Measurements from ENCODE around the gene TMC2. TPM values are rescaled to one million over a fixed set of nuclear protein-coding genes. Genes with fewer than 3 reads are reported as not detected.

Gene TMC2
- total RNA-seq, 1 experiment from 2014 or later: not detected

DNA sequence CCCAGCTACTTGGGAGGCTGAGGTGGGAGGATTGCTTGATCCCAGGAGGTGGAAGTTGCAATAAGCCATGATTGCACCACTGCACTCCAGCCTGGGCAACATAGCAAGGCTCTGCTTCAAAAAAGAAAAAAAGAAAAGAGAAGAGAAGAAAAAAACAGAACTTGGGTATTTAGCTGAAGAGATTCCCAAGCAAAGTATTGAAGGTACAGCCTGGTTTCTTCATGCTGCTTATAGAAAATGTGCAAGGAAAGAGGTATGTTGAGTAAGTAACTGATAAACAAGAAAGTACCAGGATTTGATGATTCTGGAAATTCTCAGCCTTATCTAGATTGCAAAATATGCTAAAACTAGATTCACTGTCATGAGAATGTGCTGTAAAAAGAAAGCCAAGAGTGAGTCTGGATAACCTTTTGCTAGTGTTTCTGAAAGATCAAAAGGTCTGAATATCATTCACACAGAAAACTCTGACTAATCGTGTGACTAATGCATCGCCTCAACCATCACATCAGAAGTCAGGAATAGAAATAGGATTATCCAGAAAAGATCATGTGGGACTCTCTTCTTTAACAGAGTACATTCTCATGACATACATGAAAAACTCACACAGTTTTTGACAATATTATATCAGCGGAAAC, 83.7 kb downstream of the TMC2 start:
- intact Hi-C loops (cut with micrococcal nuclease): no loop called here
- DNase-seq (ENCODE audit: unreplicated experiment): peak; percentile 41
- no peaks in the 10 kb centered on the region for H3K36me3 Mint-ChIP-seq (ENCODE audit: insufficient read depth, unreplicated experiment)
- TF ChIP-seq, protein P1, sequence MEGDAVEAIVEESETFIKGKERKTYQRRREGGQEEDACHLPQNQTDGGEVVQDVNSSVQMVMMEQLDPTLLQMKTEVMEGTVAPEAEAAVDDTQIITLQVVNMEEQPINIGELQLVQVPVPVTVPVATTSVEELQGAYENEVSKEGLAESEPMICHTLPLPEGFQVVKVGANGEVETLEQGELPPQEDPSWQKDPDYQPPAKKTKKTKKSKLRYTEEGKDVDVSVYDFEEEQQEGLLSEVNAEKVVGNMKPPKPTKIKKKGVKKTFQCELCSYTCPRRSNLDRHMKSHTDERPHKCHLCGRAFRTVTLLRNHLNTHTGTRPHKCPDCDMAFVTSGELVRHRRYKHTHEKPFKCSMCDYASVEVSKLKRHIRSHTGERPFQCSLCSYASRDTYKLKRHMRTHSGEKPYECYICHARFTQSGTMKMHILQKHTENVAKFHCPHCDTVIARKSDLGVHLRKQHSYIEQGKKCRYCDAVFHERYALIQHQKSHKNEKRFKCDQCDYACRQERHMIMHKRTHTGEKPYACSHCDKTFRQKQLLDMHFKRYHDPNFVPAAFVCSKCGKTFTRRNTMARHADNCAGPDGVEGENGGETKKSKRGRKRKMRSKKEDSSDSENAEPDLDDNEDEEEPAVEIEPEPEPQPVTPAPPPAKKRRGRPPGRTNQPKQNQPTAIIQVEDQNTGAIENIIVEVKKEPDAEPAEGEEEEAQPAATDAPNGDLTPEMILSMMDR (IDR thresholded peaks at IDR 0.05; ENCODE audit: unreplicated experiment): no peak
- H3K9me3 Mint-ChIP-seq (ENCODE audit: unreplicated experiment): peaks cover 16% of the 10 kb centered on the region
- CTCF ChIA-PET: interaction anchor here (1.0 kb wide), 1 partner anchor 32 kb away, joined by 3 read pairs; no protein-coding TSS in a partner anchor
- POLR2A ChIA-PET: no interaction called here
- H3K4me3 Mint-ChIP-seq (ENCODE audit: unreplicated experiment): no peak overlapping the region
- H3K27me3 Mint-ChIP-seq (ENCODE audit: insufficient read depth, unreplicated experiment): peaks cover 17% of the 10 kb centered on the region
- H3K27ac Mint-ChIP-seq (ENCODE audit: low read depth, unreplicated experiment): no peak overlapping the region
- no TSS peak for BruUV-seq (replicated peaks)
- H3K4me1 Mint-ChIP-seq (ENCODE audit: insufficient read depth, unreplicated experiment): peaks cover 7% of the 10 kb centered on the region

DNA sequence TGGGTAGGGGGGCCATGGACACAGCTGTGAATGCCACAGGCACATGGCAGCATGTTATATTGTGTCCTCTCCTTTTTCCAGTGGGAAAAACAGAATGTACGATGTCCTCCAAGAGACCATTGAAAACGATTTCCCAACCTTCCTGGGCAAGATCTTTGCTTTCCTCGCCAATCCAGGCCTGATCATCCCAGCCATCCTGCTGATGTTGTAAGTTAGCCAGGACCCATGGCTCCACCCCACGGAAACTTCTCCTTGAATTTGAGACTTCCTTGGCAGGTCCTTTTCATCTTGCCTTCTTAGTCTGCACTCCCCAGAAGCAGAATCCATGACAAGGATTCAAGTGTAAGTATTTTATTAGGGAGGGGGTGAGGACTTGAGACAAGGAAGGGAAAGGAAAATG, 87.8 kb downstream of the TMC2 start:
- H3K9me3 Mint-ChIP-seq (ENCODE audit: unreplicated experiment): peaks cover 7% of the 10 kb centered on the region
- no peaks in the 10 kb centered on the region for H3K36me3 Mint-ChIP-seq (ENCODE audit: insufficient read depth, unreplicated experiment)
- DNase-seq (ENCODE audit: unreplicated experiment): no peak
- CTCF ChIA-PET: no interaction called here
- BruUV-seq (replicated peaks): no TSS peak
- TF ChIP-seq, protein P1 (IDR thresholded peaks at IDR 0.05; ENCODE audit: unreplicated experiment): no peak
- no peaks in the 10 kb centered on the region for H3K27me3 Mint-ChIP-seq (ENCODE audit: insufficient read depth, unreplicated experiment)
- no peak overlapping the region for H3K4me3 Mint-ChIP-seq (ENCODE audit: unreplicated experiment)
- H3K4me1 Mint-ChIP-seq (ENCODE audit: insufficient read depth, unreplicated experiment): peaks cover 14% of the 10 kb centered on the region
- intact Hi-C loops (cut with micrococcal nuclease): no loop called here
- POLR2A ChIA-PET: no interaction called here
- no peak overlapping the region for H3K27ac Mint-ChIP-seq (ENCODE audit: low read depth, unreplicated experiment)

- CTCF ChIA-PET: no interaction called here
- Mint-ChIP-seq H3K9me3 (ENCODE audit: unreplicated experiment) (peaks cover 7% of the 10 kb centered on the region), H3K36me3 (ENCODE audit: insufficient read depth, unreplicated experiment) (no peaks in the 10 kb centered on the region), H3K27ac (ENCODE audit: low read depth, unreplicated experiment) (no peak overlapping the region), H3K27me3 (ENCODE audit: insufficient read depth, unreplicated experiment) (no peaks in the 10 kb centered on the region), H3K4me1 (ENCODE audit: insufficient read depth, unreplicated experiment) (peaks cover 13% of the 10 kb centered on the region), H3K4me3 (ENCODE audit: unreplicated experiment) (no peak overlapping the region)
- no TSS peak for BruUV-seq (replicated peaks)
- intact Hi-C loops (cut with micrococcal nuclease): no loop called here
- DNase-seq (ENCODE audit: unreplicated experiment): no peak
- TF ChIP-seq, protein P1 (IDR thresholded peaks at IDR 0.05; ENCODE audit: unreplicated experiment): no peak
- POLR2A ChIA-PET: no interaction called here
These were observed 88.7 kb downstream of the TMC2 start for GRCh38 chr20:2625062-2625461.

DNA sequence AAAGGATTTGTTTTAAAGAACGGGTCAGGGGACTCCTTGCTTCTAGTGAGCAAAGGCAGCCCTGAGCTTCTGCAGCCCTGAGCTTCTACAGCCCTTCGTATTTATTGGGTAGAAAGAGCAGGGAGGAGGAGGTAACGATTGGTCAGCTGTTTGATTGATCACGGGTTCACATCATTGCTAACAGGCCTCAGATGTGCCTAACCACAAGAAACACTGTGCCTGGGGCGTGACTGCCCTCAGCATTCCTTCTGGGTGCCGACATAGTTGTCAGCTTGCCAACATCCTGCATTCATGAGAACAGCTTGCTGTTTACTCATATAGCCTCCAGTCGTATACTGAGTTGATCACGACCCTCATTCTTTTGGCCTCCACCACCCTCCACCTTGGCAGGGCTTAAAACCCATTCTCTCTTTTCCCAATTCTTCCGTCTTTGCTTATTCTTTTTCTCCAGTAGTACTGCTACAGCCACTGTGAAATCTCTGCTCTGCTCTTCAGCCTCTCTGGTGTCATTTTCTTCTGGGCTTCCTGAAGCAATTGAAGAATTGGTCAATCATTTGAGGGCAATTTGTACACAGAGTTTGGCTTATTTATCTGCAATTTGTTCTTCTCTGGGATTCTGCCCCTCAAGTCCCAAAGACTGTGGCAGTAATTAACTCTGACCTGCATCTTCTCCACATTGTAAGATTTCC, 90.6 kb downstream of the TMC2 start:
- Mint-ChIP-seq H3K27ac (ENCODE audit: low read depth, unreplicated experiment) (peak overlapping the region; percentile 56), H3K9me3 (ENCODE audit: unreplicated experiment) (peaks cover 7% of the 10 kb centered on the region), H3K4me3 (ENCODE audit: unreplicated experiment) (no peak overlapping the region), H3K4me1 (ENCODE audit: insufficient read depth, unreplicated experiment) (peaks cover 7% of the 10 kb centered on the region), H3K36me3 (ENCODE audit: insufficient read depth, unreplicated experiment) (no peaks in the 10 kb centered on the region), H3K27me3 (ENCODE audit: insufficient read depth, unreplicated experiment) (peaks cover 10% of the 10 kb centered on the region)
- ChIA-PET CTCF (no interaction called here), POLR2A (no interaction called here)
- peak; percentile 61 for DNase-seq (ENCODE audit: unreplicated experiment)
- no TSS peak for BruUV-seq (replicated peaks)
- intact Hi-C loops (cut with micrococcal nuclease): no loop called here
- TF ChIP-seq, protein P1 (IDR thresholded peaks at IDR 0.05; ENCODE audit: unreplicated experiment): no peak

All from MCF 10A (cell line).